Measurements from ENCODE around the gene KPNA4.

The KPNA4 gene

DNA sequence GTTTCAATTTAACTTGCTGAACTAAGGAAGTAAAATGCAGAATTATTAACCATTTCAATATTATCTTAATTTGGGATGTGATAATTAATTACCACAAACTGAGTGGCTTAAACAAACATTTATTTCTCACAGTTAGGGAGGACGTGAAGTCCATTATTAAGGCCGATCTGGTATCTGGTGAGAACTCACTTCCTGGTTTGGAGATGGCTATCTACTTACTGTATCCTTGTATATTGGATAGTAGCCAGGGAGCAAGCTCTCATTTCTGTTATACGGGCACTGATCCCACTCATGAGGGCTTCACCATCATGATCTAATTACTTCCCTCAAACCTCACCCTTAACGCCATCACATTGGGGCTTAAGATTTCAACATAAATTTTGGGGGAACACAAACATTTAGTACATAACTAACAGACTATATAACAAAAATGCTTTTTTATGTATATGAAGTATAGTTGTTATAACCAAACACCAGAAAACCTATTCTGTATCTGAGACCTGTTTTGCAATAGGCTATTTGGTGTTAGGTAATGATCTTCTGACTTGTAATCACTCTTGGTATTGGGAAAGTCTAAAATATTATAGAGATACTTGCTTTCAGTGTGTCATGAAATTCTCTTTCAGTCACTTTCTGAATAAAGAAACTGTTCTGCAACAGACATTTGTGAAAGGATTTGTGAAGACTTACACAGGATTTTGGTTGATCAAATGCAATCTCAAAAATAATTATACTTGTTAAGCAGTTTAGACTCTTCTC, 4.7 kb upstream of the KPNA4 start:
- H3K79me2 ChIP-seq (ENCODE audit: insufficient read depth, low read length), result no peaks in the 10 kb centered on the region
- no peak overlapping the region for H2AFZ ChIP-seq (ENCODE audit: low read length)
- H3K9me2 ChIP-seq (ENCODE audit: low read depth, low read length), result no peaks in the 10 kb centered on the region
- H3K36me3 ChIP-seq (ENCODE audit: insufficient read depth, low read length), result peaks cover 16% of the 10 kb centered on the region
- H3K27ac ChIP-seq (ENCODE audit: low read depth, low read length, poor library complexity, severe bottlenecking), result no peak overlapping the region
- no peaks in the 10 kb centered on the region for H3F3A ChIP-seq (ENCODE audit: insufficient read depth, low read length)
- peaks cover 14% of the 10 kb centered on the region for H3K4me1 ChIP-seq (ENCODE audit: insufficient read depth, low read length, severe bottlenecking)
- no peak overlapping the region for H3K9ac ChIP-seq (ENCODE audit: low read length)
- H3K27me3 ChIP-seq (ENCODE audit: insufficient read depth, low read length), result no peaks in the 10 kb centered on the region
- no peaks in the 10 kb centered on the region for H3K9me3 ChIP-seq (ENCODE audit: low read length)
- TF ChIP-seq EZH2 (IDR thresholded peaks at IDR 0.05; ENCODE audit: borderline replicate concordance, low read length), result no peak
- TF ChIP-seq, protein P1, sequence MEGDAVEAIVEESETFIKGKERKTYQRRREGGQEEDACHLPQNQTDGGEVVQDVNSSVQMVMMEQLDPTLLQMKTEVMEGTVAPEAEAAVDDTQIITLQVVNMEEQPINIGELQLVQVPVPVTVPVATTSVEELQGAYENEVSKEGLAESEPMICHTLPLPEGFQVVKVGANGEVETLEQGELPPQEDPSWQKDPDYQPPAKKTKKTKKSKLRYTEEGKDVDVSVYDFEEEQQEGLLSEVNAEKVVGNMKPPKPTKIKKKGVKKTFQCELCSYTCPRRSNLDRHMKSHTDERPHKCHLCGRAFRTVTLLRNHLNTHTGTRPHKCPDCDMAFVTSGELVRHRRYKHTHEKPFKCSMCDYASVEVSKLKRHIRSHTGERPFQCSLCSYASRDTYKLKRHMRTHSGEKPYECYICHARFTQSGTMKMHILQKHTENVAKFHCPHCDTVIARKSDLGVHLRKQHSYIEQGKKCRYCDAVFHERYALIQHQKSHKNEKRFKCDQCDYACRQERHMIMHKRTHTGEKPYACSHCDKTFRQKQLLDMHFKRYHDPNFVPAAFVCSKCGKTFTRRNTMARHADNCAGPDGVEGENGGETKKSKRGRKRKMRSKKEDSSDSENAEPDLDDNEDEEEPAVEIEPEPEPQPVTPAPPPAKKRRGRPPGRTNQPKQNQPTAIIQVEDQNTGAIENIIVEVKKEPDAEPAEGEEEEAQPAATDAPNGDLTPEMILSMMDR (IDR thresholded peaks at IDR 0.05; ENCODE audit: low read length), result no peak
- no peak overlapping the region for H3K4me2 ChIP-seq (ENCODE audit: low read length)
- no peak overlapping the region for H3K4me3 ChIP-seq (ENCODE audit: low read depth, low read length, poor library complexity, severe bottlenecking)
- no peaks in the 10 kb centered on the region for H4K20me1 ChIP-seq (ENCODE audit: insufficient read depth, low read length)

DNA sequence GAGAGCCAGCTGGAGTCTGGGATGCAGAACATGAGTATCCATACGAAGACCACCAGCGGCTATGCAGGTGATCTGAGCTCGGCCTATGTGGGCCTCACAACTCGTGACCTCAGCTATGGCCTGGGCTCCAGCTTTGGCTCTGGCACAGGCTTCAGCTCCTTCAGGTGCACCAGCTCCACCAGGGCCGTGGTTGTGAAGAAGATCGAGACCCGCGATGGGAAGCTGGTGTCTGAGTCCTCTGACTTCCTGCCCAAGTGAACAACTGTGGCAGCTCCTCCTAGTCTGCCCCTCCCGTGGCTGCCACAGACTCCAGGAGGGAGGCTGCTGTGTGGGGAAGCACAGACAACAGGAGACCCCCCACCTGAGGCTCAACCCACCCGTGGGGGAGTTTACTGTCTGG, 3.6 kb upstream of the KPNA4 start:
- Histone ChIP-seq H3K27me3 (ENCODE audit: insufficient read depth, low read length) (no peaks in the 10 kb centered on the region), H3K9me3 (ENCODE audit: low read length) (no peaks in the 10 kb centered on the region), H3K79me2 (ENCODE audit: insufficient read depth, low read length) (peaks cover 6% of the 10 kb centered on the region), H3K9ac (ENCODE audit: low read length) (no peak overlapping the region), H3K4me3 (ENCODE audit: low read depth, low read length, poor library complexity, severe bottlenecking) (no peak overlapping the region), H3K4me1 (ENCODE audit: insufficient read depth, low read length, severe bottlenecking) (peaks cover 17% of the 10 kb centered on the region), H3K4me2 (ENCODE audit: low read length) (no peak overlapping the region), H3K36me3 (ENCODE audit: insufficient read depth, low read length) (peaks cover 16% of the 10 kb centered on the region), H2AFZ (ENCODE audit: low read length) (no peak overlapping the region), H3K27ac (ENCODE audit: low read depth, low read length, poor library complexity, severe bottlenecking) (no peak overlapping the region), H4K20me1 (ENCODE audit: insufficient read depth, low read length) (no peaks in the 10 kb centered on the region), H3F3A (ENCODE audit: insufficient read depth, low read length) (no peaks in the 10 kb centered on the region), H3K9me2 (ENCODE audit: low read depth, low read length) (no peaks in the 10 kb centered on the region)
- TF ChIP-seq, protein P1 (IDR thresholded peaks at IDR 0.05; ENCODE audit: low read length), result no peak
- TF ChIP-seq EZH2 (IDR thresholded peaks at IDR 0.05; ENCODE audit: borderline replicate concordance, low read length), result no peak

DNA sequence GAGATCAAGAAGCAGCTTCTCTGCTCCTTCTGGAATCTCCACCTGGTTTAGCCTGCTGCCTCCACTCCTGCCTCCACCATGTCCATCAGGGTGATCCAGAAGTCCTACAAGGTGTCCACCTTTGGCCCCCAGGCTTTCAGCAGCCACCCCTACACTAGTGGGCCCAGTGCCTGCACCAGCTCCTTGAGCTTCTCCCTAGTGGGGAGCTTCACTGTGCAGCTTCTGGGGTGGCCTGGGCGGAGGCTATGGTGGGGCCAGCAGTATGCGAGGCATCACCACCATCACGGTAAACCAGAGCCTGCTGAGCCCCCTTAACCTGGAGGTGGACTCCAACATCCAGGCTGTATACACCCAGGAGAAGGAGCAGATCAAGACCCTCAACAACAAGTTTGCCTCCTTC, 2.4 kb upstream of the KPNA4 start:
- Histone ChIP-seq H3F3A (ENCODE audit: insufficient read depth, low read length) (no peaks in the 10 kb centered on the region), H3K4me1 (ENCODE audit: insufficient read depth, low read length, severe bottlenecking) (peaks cover 29% of the 10 kb centered on the region), H3K27ac (ENCODE audit: low read depth, low read length, poor library complexity, severe bottlenecking) (no peak overlapping the region), H3K9ac (ENCODE audit: low read length) (no peak overlapping the region), H3K27me3 (ENCODE audit: insufficient read depth, low read length) (no peaks in the 10 kb centered on the region), H3K9me2 (ENCODE audit: low read depth, low read length) (no peaks in the 10 kb centered on the region), H3K36me3 (ENCODE audit: insufficient read depth, low read length) (peaks cover 24% of the 10 kb centered on the region), H3K79me2 (ENCODE audit: insufficient read depth, low read length) (peaks cover 18% of the 10 kb centered on the region), H3K9me3 (ENCODE audit: low read length) (no peaks in the 10 kb centered on the region), H4K20me1 (ENCODE audit: insufficient read depth, low read length) (no peaks in the 10 kb centered on the region), H2AFZ (ENCODE audit: low read length) (no peak overlapping the region), H3K4me2 (ENCODE audit: low read length) (no peak overlapping the region), H3K4me3 (ENCODE audit: low read depth, low read length, poor library complexity, severe bottlenecking) (no peak overlapping the region)
- TF ChIP-seq EZH2 (IDR thresholded peaks at IDR 0.05; ENCODE audit: borderline replicate concordance, low read length), result no peak
- TF ChIP-seq, protein P1 (IDR thresholded peaks at IDR 0.05; ENCODE audit: low read length), result no peak

Measured in OCI-LY1 (cell line).